Chondrocyte (in vitro differentiated cells): Measurements from ENCODE around the gene CRAMP1. TPM values are rescaled to one million over a fixed set of nuclear protein-coding genes. Genes with fewer than 3 reads are reported as not detected.
A peak's percentile ranks its signal among the peaks of the same experiment; 100 is the strongest.

Source experiments
- DNase-seq: peaks from one replicate; pipeline ENCODE4 v3.0.0; 2021; ENCODE audit warnings: mixed read lengths, low spot score
- H3K27ac Mint-ChIP-seq: one replicate; pipeline ENCODE4 v1.8.0; 2021; ENCODE audit warnings: mild to moderate bottlenecking, moderate library complexity, mixed read lengths; ENCODE audit not compliant: unreplicated experiment
- H3K27me3 Mint-ChIP-seq: 2 replicates; pipeline ENCODE4 v1.8.0; 2021; ENCODE audit warnings: low read depth, mixed read lengths
- H3K36me3 Mint-ChIP-seq: 2 replicates; pipeline ENCODE4 v1.8.0; 2021; ENCODE audit warnings: low read depth, mixed read lengths
- H3K4me1 Mint-ChIP-seq: 2 replicates; pipeline ENCODE4 v1.8.0; 2021; ENCODE audit warnings: low read depth, mild to moderate bottlenecking, mixed read lengths
- H3K4me3 Mint-ChIP-seq: one replicate; pipeline ENCODE4 v1.8.0; 2021; ENCODE audit warnings: mild to moderate bottlenecking, moderate library complexity, mixed read lengths; ENCODE audit not compliant: unreplicated experiment
- H3K9me3 Mint-ChIP-seq: 2 replicates; pipeline ENCODE4 v1.8.0; 2021; ENCODE audit warnings: low read depth, mixed read lengths
- CTCF ChIP-seq: fragments of 200-600 bp; sonication (generic); IDR thresholded peaks from 2 replicates; pipeline ENCODE4 v1.5.0; 2021; ENCODE audit warnings: antibody characterized with exemption, mild to moderate bottlenecking, moderate library complexity
- total RNA-seq: library from RNA; stranded (reverse); gene quantifications from 3 replicates; pipeline ENCODE4 v1.2.1, GENCODE V29; 2021

CRAMP1 gene
- total RNA-seq, 1 donor from 2014 or later: 20.5 TPM

GRCh38 chr16:1642148-1642547, 30.0 kb downstream of the CRAMP1 start:
- no peaks in the 10 kb centered on the region for H3K9me3 Mint-ChIP-seq
- TF ChIP-seq CTCF: no peak
- no peak overlapping the region for H3K4me3 Mint-ChIP-seq
- H3K27me3 Mint-ChIP-seq: no peaks in the 10 kb centered on the region
- H3K4me1 Mint-ChIP-seq: peaks cover 21% of the 10 kb centered on the region
- H3K27ac Mint-ChIP-seq: no peak overlapping the region
- DNase-seq: no peak
- H3K36me3 Mint-ChIP-seq: peaks cover 47% of the 10 kb centered on the region

DNA sequence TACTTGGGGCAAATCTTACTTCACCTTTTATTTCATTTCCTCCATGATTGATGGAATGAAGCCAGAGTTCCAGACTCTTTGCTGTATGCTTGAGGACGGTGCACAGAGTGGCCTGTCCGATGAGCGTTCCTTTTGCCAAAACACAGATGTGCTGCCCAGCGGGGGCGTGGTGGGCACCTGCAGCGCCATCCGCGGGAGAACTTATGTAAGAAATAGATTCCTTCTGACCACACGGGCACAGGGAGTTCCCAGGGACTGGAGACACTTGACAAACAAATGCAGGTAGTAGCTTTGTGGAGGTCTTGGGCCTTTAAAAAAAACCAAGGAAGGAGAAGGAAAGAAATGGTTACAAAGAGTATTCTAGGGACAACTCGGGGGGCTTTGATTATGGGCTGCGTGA, 30.6 kb downstream of the CRAMP1 start:
- Mint-ChIP-seq H3K9me3 (no peaks in the 10 kb centered on the region), H3K4me3 (no peak overlapping the region), H3K36me3 (peaks cover 47% of the 10 kb centered on the region), H3K27me3 (no peaks in the 10 kb centered on the region), H3K27ac (no peak overlapping the region), H3K4me1 (peaks cover 21% of the 10 kb centered on the region)
- no peak for DNase-seq
- no peak for TF ChIP-seq CTCF

- Mint-ChIP-seq H3K4me1 (peaks cover 21% of the 10 kb centered on the region), H3K27me3 (no peaks in the 10 kb centered on the region), H3K36me3 (peaks cover 44% of the 10 kb centered on the region), H3K9me3 (no peaks in the 10 kb centered on the region), H3K27ac (no peak overlapping the region), H3K4me3 (no peak overlapping the region)
- no peak for DNase-seq
- no peak for TF ChIP-seq CTCF
Measured at GRCh38 chr16:1643521-1643920, 31.4 kb downstream of the CRAMP1 start.

GRCh38 chr16:1645914-1646525, 33.9 kb downstream of the CRAMP1 start:
- Mint-ChIP-seq H3K9me3 (no peaks in the 10 kb centered on the region), H3K4me3 (no peak overlapping the region), H3K27ac (peak overlapping the region; percentile 70), H3K36me3 (peaks cover 37% of the 10 kb centered on the region), H3K4me1 (peaks cover 16% of the 10 kb centered on the region), H3K27me3 (no peaks in the 10 kb centered on the region)
- TF ChIP-seq CTCF: no peak
- no peak for DNase-seq

GRCh38 chr16:1647856-1648255, 35.7 kb downstream of the CRAMP1 start:
- Mint-ChIP-seq H3K4me1 (peaks cover 16% of the 10 kb centered on the region), H3K36me3 (peaks cover 37% of the 10 kb centered on the region), H3K9me3 (no peaks in the 10 kb centered on the region), H3K4me3 (no peak overlapping the region), H3K27ac (no peak overlapping the region), H3K27me3 (no peaks in the 10 kb centered on the region)
- DNase-seq: no peak
- TF ChIP-seq CTCF: no peak
